NB4 (cell line): ENCODE measurements around the gene TXLNB.

Experiments used
- POLR2A ChIP-seq: IDR thresholded peaks from 2 replicates; pipeline ENCODE4 v1.6.1; 2011; ENCODE audit warnings: mild to moderate bottlenecking; ENCODE audit not compliant: insufficient read length; ENCODE audit errors: extremely low read depth
- TF ChIP-seq, protein P1 (sequence below): IDR thresholded peaks from one replicate; pipeline ENCODE4 v1.5.1; 2012; ENCODE audit warnings: low read depth, low read length

DNA sequence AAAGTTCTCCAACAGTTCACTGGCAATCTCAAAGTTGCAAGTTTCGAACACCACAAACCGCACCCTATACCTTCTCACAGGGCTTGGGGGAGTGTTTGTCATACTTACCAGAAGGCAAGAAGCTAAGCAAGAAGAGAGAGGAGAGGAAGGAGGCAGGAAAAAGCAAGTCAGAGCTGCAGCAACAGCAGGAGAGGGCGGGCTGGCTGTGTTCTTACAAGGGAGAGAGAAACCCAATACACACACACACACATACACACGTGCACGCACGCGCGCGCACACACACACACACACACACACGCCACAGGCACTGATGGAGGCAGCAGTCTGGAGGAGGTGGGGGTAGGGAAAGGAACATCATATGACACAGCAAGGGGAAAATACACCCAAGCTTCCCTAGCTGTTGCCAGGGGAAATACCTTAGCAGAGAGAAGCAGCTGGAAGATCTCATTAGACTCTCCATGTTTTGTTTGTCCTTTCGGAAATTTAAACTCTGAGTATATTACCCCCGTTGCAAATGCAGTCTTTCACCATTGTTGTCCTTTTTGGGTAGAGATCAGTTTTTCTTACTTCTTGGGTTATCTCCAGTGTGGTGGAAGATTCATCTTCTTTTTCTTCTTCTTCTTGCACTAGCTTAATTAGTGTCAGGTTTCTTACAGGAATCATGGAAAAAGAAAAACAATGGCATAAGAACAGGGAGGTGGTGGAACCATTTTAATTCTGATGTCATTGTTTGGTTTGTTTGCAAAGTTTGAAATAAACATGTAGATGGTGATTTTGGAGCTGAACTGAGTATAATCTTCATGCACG is at the start of gene TXLNB:
- TF ChIP-seq POLR2A: no peak
- TF ChIP-seq, protein P1, sequence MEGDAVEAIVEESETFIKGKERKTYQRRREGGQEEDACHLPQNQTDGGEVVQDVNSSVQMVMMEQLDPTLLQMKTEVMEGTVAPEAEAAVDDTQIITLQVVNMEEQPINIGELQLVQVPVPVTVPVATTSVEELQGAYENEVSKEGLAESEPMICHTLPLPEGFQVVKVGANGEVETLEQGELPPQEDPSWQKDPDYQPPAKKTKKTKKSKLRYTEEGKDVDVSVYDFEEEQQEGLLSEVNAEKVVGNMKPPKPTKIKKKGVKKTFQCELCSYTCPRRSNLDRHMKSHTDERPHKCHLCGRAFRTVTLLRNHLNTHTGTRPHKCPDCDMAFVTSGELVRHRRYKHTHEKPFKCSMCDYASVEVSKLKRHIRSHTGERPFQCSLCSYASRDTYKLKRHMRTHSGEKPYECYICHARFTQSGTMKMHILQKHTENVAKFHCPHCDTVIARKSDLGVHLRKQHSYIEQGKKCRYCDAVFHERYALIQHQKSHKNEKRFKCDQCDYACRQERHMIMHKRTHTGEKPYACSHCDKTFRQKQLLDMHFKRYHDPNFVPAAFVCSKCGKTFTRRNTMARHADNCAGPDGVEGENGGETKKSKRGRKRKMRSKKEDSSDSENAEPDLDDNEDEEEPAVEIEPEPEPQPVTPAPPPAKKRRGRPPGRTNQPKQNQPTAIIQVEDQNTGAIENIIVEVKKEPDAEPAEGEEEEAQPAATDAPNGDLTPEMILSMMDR: peak; percentile 3
